CD4-positive, alpha-beta T cell (primary cell): ENCODE data around the gene KIF21A. TPM values are rescaled to one million over a fixed set of nuclear protein-coding genes. Genes with fewer than 3 reads are reported as not detected.

Source experiments
- ATAC-seq: fragments of 200-7000 bp; cut with Tn5 transposase; one replicate; pipeline ENCODE4 v1.10.0; 2022; ENCODE audit warnings: mild to moderate bottlenecking; ENCODE audit not compliant: poor library complexity
- CTCF ChIA-PET: fragments of 350-600 bp; sonication (Branson Sonifier 250); formaldehyde crosslinking; loops from one replicate; lab custom pipeline; 2021; ENCODE audit warnings: antibody characterized with exemption, inconsistent platforms; lab: Charles Lee
- POLR2A ChIA-PET: fragments of 350-600 bp; sonication (Branson Sonifier 250); formaldehyde crosslinking; loops from one replicate; lab custom pipeline; 2021; ENCODE audit warnings: antibody characterized with exemption, inconsistent platforms; lab: Charles Lee
- DNase-seq, 14 experiments: peaks; one replicate each; pipeline ENCODE4 v3.0.0-alpha.2; 2013 to 2020; ENCODE audit warnings: mixed read lengths in 2 of 14
- H3K27ac ChIP-seq, 2 donors: one replicate each; pipeline versions ENCODE4 v1.5.1 to v1.7.0; 2013; ENCODE audit warnings: low read length in 2 of 2, low read depth in 1 of 2, mild to moderate bottlenecking in 1 of 2
- H3K27me3 ChIP-seq, 2 experiments: 1 replicate in 1 of 2; 2 replicates in 1 of 2; pipeline versions ENCODE4 v1.6.1 to v1.7.0; 2013; ENCODE audit warnings: low read length in 2 of 2, control low read depth in 1 of 2, mild to moderate bottlenecking in 1 of 2, moderate library complexity in 1 of 2; ENCODE audit not compliant: insufficient read depth in 2 of 2, control insufficient read depth in 1 of 2
- H3K36me3 ChIP-seq: one replicate; pipeline ENCODE4 v1.6.1; 2013; ENCODE audit warnings: low read length, control low read depth; ENCODE audit not compliant: insufficient read depth
- H3K4me1 ChIP-seq: one replicate; pipeline ENCODE4 v1.6.1; 2013; ENCODE audit warnings: low read length, control low read depth; ENCODE audit not compliant: insufficient read depth
- H3K4me3 ChIP-seq: one replicate; pipeline ENCODE4 v1.5.1; 2013; ENCODE audit warnings: mild to moderate bottlenecking, low read length, moderate library complexity
- H3K9me3 ChIP-seq, 2 experiments: 1 replicate in 1 of 2; 2 replicates in 1 of 2; pipeline versions ENCODE4 v1.6.1 to v1.7.0; 2013; ENCODE audit warnings: low read length in 2 of 2, mild to moderate bottlenecking in 2 of 2, control low read depth in 1 of 2, moderate library complexity in 1 of 2; ENCODE audit not compliant: control insufficient read depth in 1 of 2, insufficient read depth in 1 of 2
- H3K27ac Mint-ChIP-seq: one replicate; pipeline ENCODE4 v1.8.0; 2020; ENCODE audit warnings: mixed read lengths
- H3K27me3 Mint-ChIP-seq: one replicate; pipeline ENCODE4 v1.8.0; 2021; ENCODE audit warnings: mixed read lengths
- H3K36me3 Mint-ChIP-seq: one replicate; pipeline ENCODE4 v1.8.0; 2021; ENCODE audit warnings: low read depth, mixed read lengths
- H3K4me1 Mint-ChIP-seq: one replicate; pipeline ENCODE4 v1.8.0; 2021; ENCODE audit warnings: low read depth, mixed read lengths
- H3K4me3 Mint-ChIP-seq: one replicate; pipeline ENCODE4 v1.8.0; 2020; ENCODE audit warnings: mild to moderate bottlenecking, mixed read lengths
- H3K9me3 Mint-ChIP-seq: one replicate; pipeline ENCODE4 v1.8.0; 2020; ENCODE audit warnings: mixed read lengths
- intact Hi-C, 2 experiments: fragments of 100-400 bp; cut with DNase I in 1 of 2; cut with micrococcal nuclease in 1 of 2; formaldehyde crosslinking; loops; one replicate each; pipeline versions ENCODE4 v1.15.1 to v1.9.0; 2023 to 2025; cut with DNase I, micrococcal nuclease
- total RNA-seq, 174 experiments: library from RNA in 2 of 174; stranded (reverse) in 2 of 174; gene quantifications; one replicate each; pipeline ENCODE4 v1.2.3 and lab custom pipeline; 2021 to 2026
- TF ChIP-seq, protein P1 (sequence below): fragments of 200-600 bp; IDR thresholded peaks from one replicate; pipeline ENCODE4 v1.8.0; 2022; ENCODE audit warnings: antibody characterized with exemption, mild to moderate bottlenecking

Gene KIF21A
- total RNA-seq, 2 experiments from 2014 or later, result 3.2 to 3.4 TPM

DNA sequence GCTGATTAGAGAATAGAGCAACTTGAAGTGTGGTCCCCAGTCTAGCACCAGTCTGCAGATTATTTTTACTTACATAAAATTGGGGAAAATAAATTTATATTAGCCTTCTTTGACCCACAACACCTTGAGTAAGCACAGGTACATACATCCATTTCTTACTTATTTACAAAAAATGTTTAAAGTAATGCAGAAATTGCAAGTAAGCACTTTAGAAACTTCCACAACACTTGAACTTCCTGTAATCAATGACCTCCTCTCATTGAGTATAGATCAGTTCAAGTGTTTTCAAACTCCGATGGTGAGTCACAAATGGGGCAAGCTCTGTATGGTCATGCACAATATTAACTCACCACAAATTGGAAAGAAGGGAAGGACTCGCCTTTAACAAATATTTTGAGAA lies 83.3 kb downstream of the KIF21A start:
- no peak overlapping the region for H3K27ac ChIP-seq
- no peaks in the 10 kb centered on the region for H3K27me3 Mint-ChIP-seq
- no peaks in the 10 kb centered on the region for H3K27me3 ChIP-seq
- DNase-seq (no peak), ATAC-seq (no peak)
- TF ChIP-seq, protein P1, sequence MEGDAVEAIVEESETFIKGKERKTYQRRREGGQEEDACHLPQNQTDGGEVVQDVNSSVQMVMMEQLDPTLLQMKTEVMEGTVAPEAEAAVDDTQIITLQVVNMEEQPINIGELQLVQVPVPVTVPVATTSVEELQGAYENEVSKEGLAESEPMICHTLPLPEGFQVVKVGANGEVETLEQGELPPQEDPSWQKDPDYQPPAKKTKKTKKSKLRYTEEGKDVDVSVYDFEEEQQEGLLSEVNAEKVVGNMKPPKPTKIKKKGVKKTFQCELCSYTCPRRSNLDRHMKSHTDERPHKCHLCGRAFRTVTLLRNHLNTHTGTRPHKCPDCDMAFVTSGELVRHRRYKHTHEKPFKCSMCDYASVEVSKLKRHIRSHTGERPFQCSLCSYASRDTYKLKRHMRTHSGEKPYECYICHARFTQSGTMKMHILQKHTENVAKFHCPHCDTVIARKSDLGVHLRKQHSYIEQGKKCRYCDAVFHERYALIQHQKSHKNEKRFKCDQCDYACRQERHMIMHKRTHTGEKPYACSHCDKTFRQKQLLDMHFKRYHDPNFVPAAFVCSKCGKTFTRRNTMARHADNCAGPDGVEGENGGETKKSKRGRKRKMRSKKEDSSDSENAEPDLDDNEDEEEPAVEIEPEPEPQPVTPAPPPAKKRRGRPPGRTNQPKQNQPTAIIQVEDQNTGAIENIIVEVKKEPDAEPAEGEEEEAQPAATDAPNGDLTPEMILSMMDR, result no peak
- no peaks in the 10 kb centered on the region for H3K4me1 ChIP-seq
- no peak overlapping the region for H3K4me3 Mint-ChIP-seq
- no peaks in the 10 kb centered on the region for H3K9me3 Mint-ChIP-seq
- no peaks in the 10 kb centered on the region for H3K4me1 Mint-ChIP-seq
- H3K27ac Mint-ChIP-seq, result no peak overlapping the region
- ChIA-PET POLR2A (no interaction called here), CTCF (no interaction called here)
- no peak overlapping the region for H3K4me3 ChIP-seq
- intact Hi-C loops, result no loop called here
- no peaks in the 10 kb centered on the region for H3K9me3 ChIP-seq
- H3K36me3 ChIP-seq, result peaks cover 6% of the 10 kb centered on the region
- H3K36me3 Mint-ChIP-seq, result peaks cover 13% of the 10 kb centered on the region

DNA sequence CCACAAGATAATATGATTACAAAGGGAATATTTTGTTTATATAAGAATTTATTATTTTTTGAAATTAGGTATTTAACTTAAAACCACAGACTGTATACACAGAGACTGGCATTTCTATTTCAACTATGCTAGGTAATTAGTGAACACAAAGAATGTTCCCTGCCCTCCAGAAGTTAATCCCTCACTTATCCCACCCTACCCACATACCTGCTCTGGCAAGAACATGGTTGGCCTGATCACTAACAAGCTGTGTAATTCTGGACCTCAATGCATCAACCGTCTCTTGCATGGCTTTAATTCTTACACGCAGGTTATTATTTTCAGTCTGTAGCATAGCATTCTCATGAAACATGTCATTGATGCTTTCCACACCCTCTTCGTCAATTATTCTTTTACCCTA lies 85.9 kb downstream of the KIF21A start:
- DNase-seq, result no peak
- intact Hi-C loops, result no loop called here
- Histone ChIP-seq H3K4me3 (no peak overlapping the region), H3K36me3 (peaks cover 3% of the 10 kb centered on the region), H3K27me3 (no peaks in the 10 kb centered on the region), H3K9me3 (no peaks in the 10 kb centered on the region), H3K27ac (no peak overlapping the region), H3K4me1 (no peaks in the 10 kb centered on the region)
- Mint-ChIP-seq H3K36me3 (peaks cover 6% of the 10 kb centered on the region), H3K4me1 (no peaks in the 10 kb centered on the region), H3K9me3 (no peaks in the 10 kb centered on the region), H3K27me3 (no peaks in the 10 kb centered on the region), H3K4me3 (no peak overlapping the region), H3K27ac (no peak overlapping the region)
- TF ChIP-seq, protein P1, result no peak
- no peak for ATAC-seq
- CTCF ChIA-PET, result no interaction called here
- POLR2A ChIA-PET, result no interaction called here

DNA sequence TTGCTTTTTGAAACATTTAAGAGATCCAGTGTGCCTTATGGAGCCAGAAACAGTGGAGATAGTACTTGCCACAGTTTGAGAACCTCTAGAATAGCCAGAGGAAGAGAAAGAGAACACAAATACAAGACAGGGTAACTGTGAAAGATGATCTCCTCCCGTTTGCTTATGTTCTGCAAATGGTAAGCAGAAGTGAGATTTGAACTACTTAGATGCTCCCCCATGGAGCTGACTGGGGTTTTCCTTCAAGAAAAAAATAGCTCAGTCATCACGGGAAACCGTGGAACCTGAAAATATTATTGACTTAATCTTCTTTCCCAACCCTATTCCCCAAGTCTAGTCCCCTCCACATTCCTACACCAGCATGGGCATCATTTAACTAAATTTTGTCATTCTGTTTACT lies 87.1 kb downstream of the KIF21A start:
- ChIA-PET POLR2A (no interaction called here), CTCF (no interaction called here)
- H3K27ac Mint-ChIP-seq, result no peak overlapping the region
- no peaks in the 10 kb centered on the region for H3K27me3 ChIP-seq
- ATAC-seq, result no peak
- no peak overlapping the region for H3K4me3 Mint-ChIP-seq
- H3K4me1 ChIP-seq, result no peaks in the 10 kb centered on the region
- peaks cover 6% of the 10 kb centered on the region for H3K36me3 Mint-ChIP-seq
- H3K27me3 Mint-ChIP-seq, result no peaks in the 10 kb centered on the region
- H3K27ac ChIP-seq, result no peak overlapping the region
- DNase-seq, result no peak
- intact Hi-C loops, result no loop called here
- no peaks in the 10 kb centered on the region for H3K9me3 ChIP-seq
- H3K9me3 Mint-ChIP-seq, result no peaks in the 10 kb centered on the region
- H3K4me1 Mint-ChIP-seq, result no peaks in the 10 kb centered on the region
- H3K36me3 ChIP-seq, result peaks cover 2% of the 10 kb centered on the region
- H3K4me3 ChIP-seq, result no peak overlapping the region
- TF ChIP-seq, protein P1, result no peak
